ENCODE results near the gene CCDC112.

- TF ChIP-seq POLR2A (IDR thresholded peaks at IDR 0.05) (no peak), CTCF (IDR thresholded peaks at IDR 0.05) (no peak)
Observed at GRCh38 chr5:115263078-115263380, 33.4 kb downstream of the CCDC112 start.

Measured in lower leg skin (tissue), 3 donors.